ENCODE results near the gene ATP5MC3. TPM values are rescaled to one million over a fixed set of nuclear protein-coding genes. Genes with fewer than 3 reads are reported as not detected.

Gene ATP5MC3
- total RNA-seq, 1 donor from 2014 or later = 172 TPM

- Mint-ChIP-seq H3K27ac (no peak overlapping the region), H3K4me1 (peaks cover 7% of the 10 kb centered on the region), H3K9me3 (no peaks in the 10 kb centered on the region), H3K36me3 (peaks cover 19% of the 10 kb centered on the region), H3K4me3 (no peak overlapping the region), H3K27me3 (ENCODE audit: low read depth) (no peaks in the 10 kb centered on the region)
- DNase-seq (ENCODE audit: low spot score in 2 of 2, unreplicated experiment in 2 of 2) = no peak
- TF ChIP-seq CTCF (IDR thresholded peaks at IDR 0.05; ENCODE audit: unreplicated experiment) = no peak
These were observed 38.3 kb downstream of the ATP5MC3 start for GRCh38 chr2:175143191-175143590.

GRCh38 chr2:175140332-175140731, 41.2 kb downstream of the ATP5MC3 start:
- DNase-seq (ENCODE audit: low spot score in 2 of 2, unreplicated experiment in 2 of 2) = no peak
- H3K4me1 Mint-ChIP-seq = peaks cover 7% of the 10 kb centered on the region
- peaks cover 21% of the 10 kb centered on the region for H3K36me3 Mint-ChIP-seq
- no peaks in the 10 kb centered on the region for H3K27me3 Mint-ChIP-seq (ENCODE audit: low read depth)
- H3K9me3 Mint-ChIP-seq = no peaks in the 10 kb centered on the region
- H3K4me3 Mint-ChIP-seq = no peak overlapping the region
- peak overlapping the region; percentile 30 for H3K27ac Mint-ChIP-seq
- no peak for TF ChIP-seq CTCF (IDR thresholded peaks at IDR 0.05; ENCODE audit: unreplicated experiment)

GRCh38 chr2:175137793-175138192, 43.7 kb downstream of the ATP5MC3 start:
- Mint-ChIP-seq H3K4me1 (peaks cover 7% of the 10 kb centered on the region), H3K27ac (no peak overlapping the region), H3K9me3 (no peaks in the 10 kb centered on the region), H3K4me3 (no peak overlapping the region), H3K27me3 (ENCODE audit: low read depth) (no peaks in the 10 kb centered on the region), H3K36me3 (peaks cover 20% of the 10 kb centered on the region)
- TF ChIP-seq CTCF (IDR thresholded peaks at IDR 0.05; ENCODE audit: unreplicated experiment) = no peak
- no peak for DNase-seq (ENCODE audit: low spot score in 2 of 2, unreplicated experiment in 2 of 2)

GRCh38 chr2:175136334-175137215, 44.9 kb downstream of the ATP5MC3 start:
- no peak overlapping the region for H3K4me3 Mint-ChIP-seq
- H3K27me3 Mint-ChIP-seq (ENCODE audit: low read depth) = no peaks in the 10 kb centered on the region
- H3K9me3 Mint-ChIP-seq = no peaks in the 10 kb centered on the region
- no peak for DNase-seq (ENCODE audit: low spot score in 2 of 2, unreplicated experiment in 2 of 2)
- TF ChIP-seq CTCF (IDR thresholded peaks at IDR 0.05; ENCODE audit: unreplicated experiment) = no peak
- H3K36me3 Mint-ChIP-seq = peaks cover 20% of the 10 kb centered on the region
- no peak overlapping the region for H3K27ac Mint-ChIP-seq
- H3K4me1 Mint-ChIP-seq = peaks cover 7% of the 10 kb centered on the region

GRCh38 chr2:175135862-175136261, 45.6 kb downstream of the ATP5MC3 start:
- DNase-seq (ENCODE audit: low spot score in 2 of 2, unreplicated experiment in 2 of 2) = no peak
- Mint-ChIP-seq H3K27ac (no peak overlapping the region), H3K4me3 (no peak overlapping the region), H3K9me3 (no peaks in the 10 kb centered on the region), H3K27me3 (ENCODE audit: low read depth) (no peaks in the 10 kb centered on the region), H3K36me3 (peaks cover 23% of the 10 kb centered on the region), H3K4me1 (peaks cover 7% of the 10 kb centered on the region)
- no peak for TF ChIP-seq CTCF (IDR thresholded peaks at IDR 0.05; ENCODE audit: unreplicated experiment)

Measured in mesothelial cell of epicardium (in vitro differentiated cells).